ENCODE results near the gene SORBS2. TPM values are rescaled to one million over a fixed set of nuclear protein-coding genes. Genes with fewer than 3 reads are reported as not detected.

The SORBS2 gene
- total RNA-seq, 2 experiments from 2014 or later: not detected

DNA sequence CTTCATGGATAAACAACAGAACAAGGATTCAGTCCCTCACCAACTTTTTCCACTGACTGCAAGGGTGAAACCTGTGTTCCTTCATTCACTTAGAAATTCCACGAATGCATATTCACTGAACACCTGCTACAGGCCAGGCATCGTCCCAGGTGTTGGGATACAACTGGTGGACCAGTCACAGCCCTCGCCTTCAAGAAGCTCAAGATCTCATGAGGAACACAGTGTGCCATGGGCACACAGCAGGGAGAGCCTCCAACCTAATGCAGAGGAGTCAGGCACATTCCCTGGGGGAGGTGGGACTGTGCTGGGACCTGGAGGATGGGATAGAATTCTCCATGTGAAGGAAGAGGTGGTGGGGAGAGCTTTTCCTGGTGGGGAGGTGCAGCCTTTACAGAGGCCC is 169.1 kb downstream of the SORBS2 start:
- intact Hi-C loops (cut with DNase I, micrococcal nuclease): loop anchor here (5.0 to 10.0 kb wide), 3 partner anchors 394 to 942 kb away; no protein-coding TSS in a partner anchor
- ATAC-seq (ENCODE audit: poor library complexity) (no peak), DNase-seq (no peak)
- Mint-ChIP-seq H3K9me3 (no peaks in the 10 kb centered on the region), H3K4me3 (no peak overlapping the region), H3K27me3 (peaks cover 55% of the 10 kb centered on the region), H3K4me1 (ENCODE audit: low read depth) (no peaks in the 10 kb centered on the region), H3K36me3 (ENCODE audit: low read depth) (no peaks in the 10 kb centered on the region), H3K27ac (no peak overlapping the region)
- TF ChIP-seq, protein P1, sequence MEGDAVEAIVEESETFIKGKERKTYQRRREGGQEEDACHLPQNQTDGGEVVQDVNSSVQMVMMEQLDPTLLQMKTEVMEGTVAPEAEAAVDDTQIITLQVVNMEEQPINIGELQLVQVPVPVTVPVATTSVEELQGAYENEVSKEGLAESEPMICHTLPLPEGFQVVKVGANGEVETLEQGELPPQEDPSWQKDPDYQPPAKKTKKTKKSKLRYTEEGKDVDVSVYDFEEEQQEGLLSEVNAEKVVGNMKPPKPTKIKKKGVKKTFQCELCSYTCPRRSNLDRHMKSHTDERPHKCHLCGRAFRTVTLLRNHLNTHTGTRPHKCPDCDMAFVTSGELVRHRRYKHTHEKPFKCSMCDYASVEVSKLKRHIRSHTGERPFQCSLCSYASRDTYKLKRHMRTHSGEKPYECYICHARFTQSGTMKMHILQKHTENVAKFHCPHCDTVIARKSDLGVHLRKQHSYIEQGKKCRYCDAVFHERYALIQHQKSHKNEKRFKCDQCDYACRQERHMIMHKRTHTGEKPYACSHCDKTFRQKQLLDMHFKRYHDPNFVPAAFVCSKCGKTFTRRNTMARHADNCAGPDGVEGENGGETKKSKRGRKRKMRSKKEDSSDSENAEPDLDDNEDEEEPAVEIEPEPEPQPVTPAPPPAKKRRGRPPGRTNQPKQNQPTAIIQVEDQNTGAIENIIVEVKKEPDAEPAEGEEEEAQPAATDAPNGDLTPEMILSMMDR (IDR thresholded peaks at IDR 0.05): no peak
- POLR2A ChIA-PET: no interaction called here
- peaks cover 13 to 27% of the 10 kb centered on the region in 2 experiments for H3K27me3 ChIP-seq (ENCODE audit: control insufficient read depth in 1 of 2, insufficient read depth in 2 of 2, low read length in 2 of 2)
- no peaks in the 10 kb centered on the region for H3K36me3 ChIP-seq (ENCODE audit: insufficient read depth, low read length)
- peaks cover 4% of the 10 kb centered on the region for H3K4me1 ChIP-seq (ENCODE audit: insufficient read depth, low read length)
- H3K9me3 ChIP-seq (ENCODE audit: control insufficient read depth in 1 of 2, insufficient read depth in 1 of 2, low read length in 2 of 2): peaks cover 0 to 9% of the 10 kb centered on the region in 2 experiments
- CTCF ChIA-PET: no interaction called here
- H3K4me3 ChIP-seq (ENCODE audit: low read length): no peak overlapping the region
- no peak overlapping the region for H3K27ac ChIP-seq (ENCODE audit: low read depth in 1 of 2, low read length in 2 of 2)

DNA sequence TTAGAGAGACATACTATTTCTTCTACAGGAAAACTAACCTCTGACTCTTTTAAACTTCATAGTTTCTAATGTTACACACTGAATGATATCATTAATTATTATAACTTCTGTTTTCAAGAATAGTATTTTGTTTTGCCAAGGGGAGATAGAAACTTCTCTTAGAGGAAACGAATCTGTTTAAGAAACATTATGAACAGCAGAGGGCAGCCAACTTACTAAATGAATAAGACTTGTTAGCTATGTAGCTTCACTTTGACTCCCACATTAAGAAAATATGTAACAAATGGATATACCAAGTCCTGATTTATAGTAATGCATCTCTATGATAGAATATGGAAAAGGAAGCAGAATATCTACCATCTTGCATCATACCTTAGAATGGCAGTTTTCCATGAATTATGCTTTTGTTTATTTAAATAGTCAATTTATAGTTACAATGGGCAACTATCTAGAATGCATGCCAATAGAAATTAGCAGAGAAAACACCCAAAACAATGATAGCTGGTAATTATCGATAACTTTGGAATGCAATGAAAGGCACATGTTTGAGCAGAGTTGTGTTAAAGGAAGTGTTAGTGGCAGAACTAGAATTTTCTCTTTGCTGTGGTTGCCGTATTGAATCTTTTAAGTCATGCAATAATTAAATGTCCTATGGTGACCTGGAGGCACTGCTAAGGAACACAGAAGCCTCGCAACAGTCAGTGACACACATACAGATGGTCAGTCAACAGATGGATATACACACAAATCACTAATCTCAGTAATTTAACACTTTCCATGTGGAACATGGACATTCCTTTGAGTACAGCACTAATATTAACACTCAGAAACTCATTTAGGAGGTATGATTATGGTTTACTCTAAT is 171.0 kb downstream of the SORBS2 start:
- peak in 3 of 14 experiments; percentile 25 to 33 (median 27) for DNase-seq
- POLR2A ChIA-PET: no interaction called here
- H3K4me3 Mint-ChIP-seq: no peak overlapping the region

DNA sequence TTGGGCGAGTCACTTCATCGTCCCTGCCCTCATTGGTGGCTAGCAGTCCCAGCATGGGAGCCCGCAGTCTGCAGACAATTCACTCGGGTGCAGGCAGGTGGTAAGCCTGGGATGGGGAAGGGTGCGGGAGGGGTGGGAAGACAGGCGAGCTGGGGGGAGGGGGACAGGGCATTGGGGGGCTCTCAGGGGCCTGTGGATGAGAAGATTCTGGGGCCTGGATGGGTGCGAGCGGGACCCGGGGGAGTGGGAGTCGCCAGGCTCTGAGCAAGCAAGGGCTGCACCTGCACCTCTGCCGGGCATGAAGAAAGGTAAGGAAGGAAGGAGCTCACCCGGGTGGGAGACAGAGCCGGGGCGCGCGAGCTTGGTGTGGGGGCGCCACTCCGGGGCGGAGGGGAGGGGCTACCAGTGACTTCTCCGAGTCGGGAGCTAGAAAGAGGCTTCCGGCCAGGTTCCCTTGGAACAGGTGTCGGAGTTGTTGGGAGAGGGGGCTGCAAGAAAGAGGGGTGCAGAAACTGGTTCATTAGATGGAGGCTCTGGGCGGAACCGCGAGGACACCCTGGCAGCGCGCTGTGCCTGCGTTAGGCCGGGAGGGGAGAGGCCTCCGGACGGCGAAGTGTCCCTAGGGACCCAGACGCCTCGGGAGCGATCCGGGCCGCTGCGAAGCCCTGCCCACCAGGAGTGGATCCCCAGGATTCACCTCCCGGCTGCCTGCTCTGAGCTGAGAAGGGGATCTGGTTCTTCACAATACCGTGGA is 173.3 kb downstream of the SORBS2 start:
- intact Hi-C loops (cut with DNase I, micrococcal nuclease): no loop called here
- Mint-ChIP-seq H3K4me3 (no peak overlapping the region), H3K27ac (no peak overlapping the region)

More for the DNA sequence above, 171.0 kb downstream of the SORBS2 start:
- no peak overlapping the region for H3K27ac ChIP-seq (ENCODE audit: low read depth in 1 of 2, low read length in 2 of 2)
- no peak overlapping the region for H3K4me3 ChIP-seq (ENCODE audit: low read length)
- peaks cover 4% of the 10 kb centered on the region for H3K4me1 ChIP-seq (ENCODE audit: insufficient read depth, low read length)
- H3K9me3 ChIP-seq (ENCODE audit: control insufficient read depth in 1 of 2, insufficient read depth in 1 of 2, low read length in 2 of 2): peaks cover 0 to 9% of the 10 kb centered on the region in 2 experiments
- no peaks in the 10 kb centered on the region for H3K9me3 Mint-ChIP-seq
- TF ChIP-seq, protein P1 (IDR thresholded peaks at IDR 0.05): peak; percentile 20
- H3K36me3 Mint-ChIP-seq (ENCODE audit: low read depth): no peaks in the 10 kb centered on the region
- no peaks in the 10 kb centered on the region for H3K36me3 ChIP-seq (ENCODE audit: insufficient read depth, low read length)
- peaks cover 65% of the 10 kb centered on the region for H3K27me3 Mint-ChIP-seq
- CTCF ChIA-PET: interaction anchor here (0.7 kb wide), 1 partner anchor 561 kb away, joined by 3 read pairs; no protein-coding TSS in a partner anchor
- H3K27me3 ChIP-seq (ENCODE audit: control insufficient read depth in 1 of 2, insufficient read depth in 2 of 2, low read length in 2 of 2): peaks cover 16 to 36% of the 10 kb centered on the region in 2 experiments
- intact Hi-C loops (cut with DNase I, micrococcal nuclease): loop anchor here (5.0 to 10.0 kb wide), 3 partner anchors 396 to 944 kb away; no protein-coding TSS in a partner anchor
- no peak for ATAC-seq (ENCODE audit: poor library complexity)
- H3K27ac Mint-ChIP-seq: no peak overlapping the region
- H3K4me1 Mint-ChIP-seq (ENCODE audit: low read depth): no peaks in the 10 kb centered on the region

More for the DNA sequence above, 173.3 kb downstream of the SORBS2 start:
- CTCF ChIA-PET: no interaction called here
- Histone ChIP-seq H3K9me3 (ENCODE audit: control insufficient read depth in 1 of 2, insufficient read depth in 1 of 2, low read length in 2 of 2) (peaks cover 5 to 9% of the 10 kb centered on the region in 2 experiments), H3K36me3 (ENCODE audit: insufficient read depth, low read length) (no peaks in the 10 kb centered on the region), H3K4me1 (ENCODE audit: insufficient read depth, low read length) (peaks cover 4% of the 10 kb centered on the region), H3K4me3 (ENCODE audit: low read length) (no peak overlapping the region), H3K27ac (ENCODE audit: low read depth in 1 of 2, low read length in 2 of 2) (no peak overlapping the region), H3K27me3 (ENCODE audit: control insufficient read depth in 1 of 2, insufficient read depth in 2 of 2, low read length in 2 of 2) (peaks cover 16 to 36% of the 10 kb centered on the region in 2 experiments)
- Mint-ChIP-seq H3K36me3 (ENCODE audit: low read depth) (no peaks in the 10 kb centered on the region), H3K9me3 (no peaks in the 10 kb centered on the region), H3K27me3 (peaks cover 67% of the 10 kb centered on the region), H3K4me1 (ENCODE audit: low read depth) (no peaks in the 10 kb centered on the region)
- DNase-seq (no peak), ATAC-seq (ENCODE audit: poor library complexity) (no peak)
- TF ChIP-seq, protein P1 (IDR thresholded peaks at IDR 0.05): no peak
- POLR2A ChIA-PET: no interaction called here
